Measurements from ENCODE around the gene SIRT1.

- TF ChIP-seq EP300 (IDR thresholded peaks at IDR 0.05) (no peak), POLR2A (IDR thresholded peaks at IDR 0.05) (no peak)
These were observed 41.2 kb upstream of the SIRT1 start for GRCh38 chr10:67843284-67843683.
